BE2C (cell line): Measurements from ENCODE around the gene BAHCC1.

Source experiments
- DNase-seq: peaks from one replicate; pipeline ENCODE4 v3.0.0-alpha.2; 2020
- H3K27me3 ChIP-seq: fragments of 250-450 bp; sonication (Bioruptor Pico); 2 replicates; pipeline ENCODE4 v1.5.1; 2020; ENCODE audit warnings: mild to moderate bottlenecking
- H3K36me3 ChIP-seq: fragments of 250-450 bp; sonication (Bioruptor Pico); 2 replicates; pipeline ENCODE4 v1.5.1; 2020; ENCODE audit warnings: mild to moderate bottlenecking
- H3K4me1 ChIP-seq: fragments of 250-450 bp; sonication (Bioruptor Pico); 2 replicates; pipeline ENCODE4 v1.5.1; 2020
- H3K4me3 ChIP-seq: 2 replicates; pipeline ENCODE4 v1.5.1; 2011; ENCODE audit warnings: low read depth, low read length
- H3K9me3 ChIP-seq: fragments of 250-450 bp; sonication (Bioruptor Pico); 2 replicates; pipeline ENCODE4 v1.5.1; 2020
- CTCF ChIP-seq: IDR thresholded peaks from 2 replicates; pipeline ENCODE4 v1.5.1; 2012; ENCODE audit warnings: mild to moderate bottlenecking, low read depth, low read length

Gene BAHCC1

GRCh38 chr17:81502471-81503017 lies 107.3 kb downstream of the BAHCC1 start:
- no peak for TF ChIP-seq CTCF
- H3K27me3 ChIP-seq, result no peaks in the 10 kb centered on the region

GRCh38 chr17:81503619-81504018 lies 108.4 kb downstream of the BAHCC1 start:
- Histone ChIP-seq H3K36me3 (peaks cover 3% of the 10 kb centered on the region), H3K4me1 (no peaks in the 10 kb centered on the region), H3K9me3 (no peaks in the 10 kb centered on the region), H3K4me3 (no peak overlapping the region), H3K27me3 (no peaks in the 10 kb centered on the region)
- TF ChIP-seq CTCF, result no peak
- no peak for DNase-seq

More at GRCh38 chr17:81502471-81503017, 107.3 kb downstream of the BAHCC1 start:
- Histone ChIP-seq H3K36me3 (no peaks in the 10 kb centered on the region), H3K4me3 (no peak overlapping the region), H3K9me3 (no peaks in the 10 kb centered on the region), H3K4me1 (no peaks in the 10 kb centered on the region)
- DNase-seq, result no peak

- peaks cover 39% of the 10 kb centered on the region for H3K36me3 ChIP-seq
- no peak overlapping the region for H3K4me3 ChIP-seq
- no peak for DNase-seq
- H3K4me1 ChIP-seq, result no peaks in the 10 kb centered on the region
- H3K27me3 ChIP-seq, result no peaks in the 10 kb centered on the region
- no peak for TF ChIP-seq CTCF
- H3K9me3 ChIP-seq, result no peaks in the 10 kb centered on the region
Measured at GRCh38 chr17:81508639-81509206, 113.5 kb downstream of the BAHCC1 start.

GRCh38 chr17:81509207-81509971 lies 114.1 kb downstream of the BAHCC1 start:
- Histone ChIP-seq H3K9me3 (no peaks in the 10 kb centered on the region), H3K36me3 (peaks cover 39% of the 10 kb centered on the region), H3K4me1 (no peaks in the 10 kb centered on the region), H3K4me3 (peak overlapping the region; percentile 74), H3K27me3 (no peaks in the 10 kb centered on the region)
- DNase-seq, result no peak
- TF ChIP-seq CTCF, result no peak

- Histone ChIP-seq H3K27me3 (no peaks in the 10 kb centered on the region), H3K9me3 (no peaks in the 10 kb centered on the region), H3K4me1 (no peaks in the 10 kb centered on the region), H3K4me3 (peak overlapping the region; percentile 74), H3K36me3 (peaks cover 39% of the 10 kb centered on the region)
- no peak for DNase-seq
- no peak for TF ChIP-seq CTCF
Measured at GRCh38 chr17:81509972-81510784, 114.9 kb downstream of the BAHCC1 start.
